DND-41 (cell line): ENCODE results near the gene ETF1.

Experiments used
- ATAC-seq: fragments of 200-7000 bp; cut with Tn5 transposase; 3 replicates; pipeline ENCODE4 v1.9.1; 2021; ENCODE audit warnings: low read depth; ENCODE audit not compliant: insufficient read depth
- DNase-seq: peaks from one replicate; pipeline ENCODE4 v3.0.0-alpha.2; 2020
- H2AFZ ChIP-seq: 2 replicates; pipeline ENCODE4 v1.6.0; 2012; ENCODE audit warnings: low read depth, low read length
- H3K27ac ChIP-seq: 2 replicates; pipeline ENCODE4 v1.5.1; 2012; ENCODE audit warnings: low read length, inconsistent platforms
- H3K27me3 ChIP-seq: fragments of 200-600 bp; sonication (generic); 2 replicates; pipeline ENCODE4 v1.6.0; 2012; ENCODE audit warnings: low read length, mild to moderate bottlenecking, inconsistent platforms; ENCODE audit not compliant: insufficient read depth, poor library complexity
- H3K36me3 ChIP-seq: 2 replicates; pipeline ENCODE4 v1.5.1; 2012; ENCODE audit warnings: low read length, inconsistent platforms; ENCODE audit not compliant: insufficient read depth
- H3K4me1 ChIP-seq: 2 replicates; pipeline ENCODE4 v1.5.1; 2012; ENCODE audit warnings: mild to moderate bottlenecking, low read length; ENCODE audit not compliant: insufficient read depth
- H3K4me2 ChIP-seq: 2 replicates; pipeline ENCODE4 v1.6.0; 2012; ENCODE audit warnings: mild to moderate bottlenecking, moderate library complexity, low read length, inconsistent platforms; ENCODE audit not compliant: insufficient read depth
- H3K4me3 ChIP-seq, 2 experiments: fragments of 200-600 bp in 1 of 2; shearing (Covaris generic) in 1 of 2; 2 replicates each; pipeline ENCODE4 v1.5.1; 2012 to 2016; ENCODE audit warnings: inconsistent platforms in 2 of 2, low read length in 2 of 2, mild to moderate bottlenecking in 2 of 2, low read depth in 1 of 2, moderate library complexity in 1 of 2
- H3K79me2 ChIP-seq: 2 replicates; pipeline ENCODE4 v1.6.0; 2012; ENCODE audit warnings: low read length, inconsistent platforms; ENCODE audit not compliant: insufficient read depth
- H3K9ac ChIP-seq: 2 replicates; pipeline ENCODE4 v1.6.0; 2012; ENCODE audit warnings: low read depth, mild to moderate bottlenecking, inconsistent platforms, low read length, moderate library complexity
- H3K9me3 ChIP-seq: 2 replicates; pipeline ENCODE4 v1.5.1; 2012; ENCODE audit warnings: low read length, moderate library complexity, mild to moderate bottlenecking, inconsistent platforms; ENCODE audit not compliant: insufficient read depth, severe bottlenecking
- H4K20me1 ChIP-seq: 2 replicates; pipeline ENCODE4 v1.6.0; 2012; ENCODE audit warnings: low read length; ENCODE audit not compliant: insufficient read depth
- CTCF ChIP-seq: IDR thresholded peaks from 2 replicates; pipeline ENCODE4 v1.5.1; 2012; ENCODE audit warnings: borderline replicate concordance, low read length, moderate library complexity, mild to moderate bottlenecking; ENCODE audit not compliant: poor library complexity, severe bottlenecking; ENCODE audit errors: extremely low read depth
- EZH2 ChIP-seq: IDR thresholded peaks from 3 replicates; pipeline ENCODE4 v1.6.1; 2012; ENCODE audit warnings: borderline replicate concordance, low read depth, mild to moderate bottlenecking, moderate library complexity, low read length, inconsistent platforms; ENCODE audit not compliant: severe bottlenecking

The ETF1 gene

GRCh38 chr5:138575194-138576015, 32.4 kb upstream of the ETF1 start, which contains the start of gene HSPA9:
Gene HSPA9 (minus strand): TSS chr5:138575401. CDS start chr5:138575318, 83 bp downstream.
- Histone ChIP-seq H4K20me1 (peaks cover 34% of the 10 kb centered on the region; the same call in 1 of the 2 replicates), H2AFZ (peak within 1 kb of the TSS; percentile 87), H3K27me3 (no peaks in the 10 kb centered on the region), H3K79me2 (peaks cover 47% of the 10 kb centered on the region), H3K36me3 (peaks cover 41% of the 10 kb centered on the region), H3K9ac (peak within 1 kb of the TSS; percentile 96), H3K4me1 (peaks cover 46% of the 10 kb centered on the region), H3K9me3 (no peaks in the 10 kb centered on the region), H3K27ac (peak within 1 kb of the TSS; percentile 100), H3K4me2 (peak within 1 kb of the TSS; percentile 86), H3K4me3 (peak within 1 kb of the TSS; percentile 88 to 89)
- ATAC-seq (peak; percentile 86), DNase-seq (peak; percentile 99)
- TF ChIP-seq CTCF = peak; percentile 2
- no peak for TF ChIP-seq EZH2

- no peaks in the 10 kb centered on the region for H3K9me3 ChIP-seq
- no peak for TF ChIP-seq CTCF
- TF ChIP-seq EZH2 = no peak
- peaks cover 34% of the 10 kb centered on the region; the same call in 1 of the 2 replicates for H4K20me1 ChIP-seq
- DNase-seq (no peak), ATAC-seq (no peak; the same call in 1 of the 3 replicates)
- peak overlapping the region; percentile 96 for H3K9ac ChIP-seq
- H3K4me2 ChIP-seq = peak overlapping the region; percentile 86
- peaks cover 48% of the 10 kb centered on the region for H3K36me3 ChIP-seq
- peaks cover 54% of the 10 kb centered on the region for H3K79me2 ChIP-seq
- H3K27me3 ChIP-seq = no peaks in the 10 kb centered on the region
- H2AFZ ChIP-seq = peak overlapping the region; percentile 84
- peaks cover 52% of the 10 kb centered on the region for H3K4me1 ChIP-seq
- peak overlapping the region; percentile 88 to 89 for H3K4me3 ChIP-seq
- peak overlapping the region; percentile 100 for H3K27ac ChIP-seq
Measured at GRCh38 chr5:138574744-138575193, 31.7 kb upstream of the ETF1 start.

- Histone ChIP-seq H3K4me1 (peaks cover 53% of the 10 kb centered on the region), H3K27ac (peak overlapping the region; percentile 100), H3K4me3 (peak overlapping the region; percentile 88 to 89), H3K9ac (peak overlapping the region; percentile 96), H4K20me1 (peaks cover 34% of the 10 kb centered on the region; the same call in 1 of the 2 replicates), H3K9me3 (no peaks in the 10 kb centered on the region), H3K79me2 (peaks cover 59% of the 10 kb centered on the region), H2AFZ (no peak overlapping the region), H3K27me3 (no peaks in the 10 kb centered on the region), H3K4me2 (peak overlapping the region; percentile 86), H3K36me3 (peaks cover 53% of the 10 kb centered on the region)
- TF ChIP-seq CTCF (no peak), EZH2 (no peak)
- no peak for ATAC-seq
- DNase-seq = no peak
Measured at GRCh38 chr5:138573949-138574670, 31.1 kb upstream of the ETF1 start.
